Left forelimb (tissue), 1 donor: ENCODE results near the gene PRXL2B.

ENCODE experiments used
- DNase-seq: peaks from one replicate; pipeline ENCODE4 v3.0.0-alpha.2; 2018; ENCODE audit warnings: low spot score

PRXL2B gene

DNA sequence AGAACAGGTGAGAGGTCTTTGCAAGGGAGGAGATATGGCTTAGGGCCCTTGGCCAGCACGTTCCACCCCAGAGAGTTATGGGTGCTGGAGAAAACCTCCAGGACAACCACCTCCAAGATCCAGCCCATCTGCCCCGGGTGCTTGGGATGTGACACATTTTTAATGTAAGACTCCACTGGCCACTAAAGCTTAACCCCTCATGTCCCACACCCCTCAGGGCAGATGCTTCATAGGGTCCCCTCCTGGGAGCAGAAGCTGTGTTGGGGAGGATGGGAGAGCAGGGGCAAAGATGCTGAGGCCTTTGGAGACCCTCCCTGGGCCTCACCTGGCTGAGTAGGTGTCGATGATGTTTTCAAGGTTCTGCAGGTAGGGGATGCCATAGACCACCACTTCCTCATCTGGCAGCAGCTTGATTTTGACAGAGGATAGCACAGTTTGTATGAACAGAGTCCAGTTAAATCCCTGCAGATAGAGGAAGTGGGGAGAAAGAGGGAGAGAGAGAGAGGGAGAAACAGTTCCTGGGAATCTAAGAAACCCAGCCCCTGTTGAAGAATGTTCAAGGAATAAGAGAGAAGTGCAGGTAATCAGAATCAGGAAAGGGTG is 11.9 kb downstream of the PRXL2B start:
- DNase-seq, result no peak

DNA sequence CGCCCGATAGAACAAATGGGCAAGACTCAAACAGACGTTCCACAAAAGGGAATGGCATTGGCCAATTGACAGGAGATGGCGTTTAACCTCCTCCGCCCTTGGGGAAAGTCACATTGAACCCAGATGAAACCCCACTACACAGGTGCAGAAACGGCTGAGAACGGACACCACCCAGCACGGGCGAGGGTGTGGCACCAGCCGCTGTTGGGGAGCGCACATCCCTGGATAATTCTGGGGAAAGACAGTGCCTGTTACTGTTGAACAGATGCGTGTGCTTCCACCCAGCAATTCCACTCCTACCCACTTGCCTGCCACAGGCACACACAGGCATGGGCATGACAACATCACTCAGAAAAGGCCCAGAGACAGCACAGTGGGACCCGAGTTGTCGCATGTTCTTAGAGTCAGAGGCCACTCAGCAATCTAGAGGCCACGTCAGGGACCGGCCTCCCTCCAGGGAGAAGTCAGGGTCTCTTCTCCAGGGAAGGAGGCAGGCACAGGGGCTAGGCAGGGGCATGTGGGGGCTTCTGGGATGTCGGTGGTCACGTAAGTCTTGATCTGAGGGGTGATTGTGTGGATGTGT is 15.2 kb downstream of the PRXL2B start:
- peak; percentile 53 for DNase-seq

DNA sequence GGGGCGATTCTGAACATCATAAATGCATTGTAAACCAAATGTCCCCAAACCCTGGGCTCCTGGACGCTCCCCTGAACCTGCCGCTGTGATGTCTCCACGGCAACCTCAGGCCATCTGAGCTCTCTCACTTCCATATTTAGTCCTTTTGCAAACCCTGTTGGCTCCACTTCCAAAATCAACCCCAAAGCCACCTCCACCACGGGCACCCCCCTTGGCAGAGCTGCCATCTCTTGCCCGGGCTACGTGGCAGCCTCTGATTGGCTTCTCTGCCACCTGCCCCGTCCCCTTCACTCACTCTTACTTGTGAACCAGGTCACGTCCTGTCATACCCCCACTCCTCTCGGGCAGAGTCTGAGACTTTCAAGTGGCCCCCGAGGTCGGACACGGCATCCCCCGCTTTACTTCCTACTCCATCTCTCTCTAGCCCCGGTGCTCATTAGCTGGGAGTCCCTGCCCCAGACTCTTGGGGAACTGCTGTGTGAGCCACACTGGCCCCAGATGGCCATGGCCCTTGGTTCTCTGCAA is 15.8 kb downstream of the PRXL2B start:
- DNase-seq, result no peak

DNA sequence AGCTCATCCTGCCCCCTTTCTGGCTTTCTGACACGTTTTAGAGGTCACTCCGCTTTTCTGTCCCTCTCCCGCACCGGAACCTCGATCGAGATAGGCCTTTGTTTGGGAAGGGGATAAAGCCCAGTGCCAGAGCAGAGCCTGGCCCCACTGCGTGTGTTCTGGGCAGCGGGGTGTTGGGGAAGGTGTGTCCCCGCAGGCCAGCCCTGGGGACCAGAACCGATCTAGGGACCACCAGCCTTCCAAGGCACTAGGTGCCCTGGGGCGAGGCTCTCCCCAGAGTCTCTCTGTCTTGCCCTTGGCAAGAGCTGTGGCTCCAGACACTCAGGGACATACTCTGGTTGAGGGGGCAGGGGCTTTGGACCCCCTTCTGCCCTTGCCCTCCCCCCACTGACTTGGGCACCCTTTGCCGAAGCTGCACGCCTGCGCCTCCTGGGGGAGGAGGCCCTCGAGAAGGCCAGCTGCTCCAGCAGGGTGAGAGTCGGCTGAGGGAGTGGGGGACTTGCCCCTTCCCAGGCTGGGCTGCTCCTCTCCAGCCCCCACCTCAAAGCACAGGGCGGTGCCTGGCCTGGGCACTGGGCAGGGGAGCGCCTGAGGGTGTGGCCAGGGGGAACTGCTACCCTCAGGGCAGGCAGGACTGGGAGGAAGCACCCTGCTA is 16.4 kb downstream of the PRXL2B start:
- peak; percentile 55 for DNase-seq

DNA sequence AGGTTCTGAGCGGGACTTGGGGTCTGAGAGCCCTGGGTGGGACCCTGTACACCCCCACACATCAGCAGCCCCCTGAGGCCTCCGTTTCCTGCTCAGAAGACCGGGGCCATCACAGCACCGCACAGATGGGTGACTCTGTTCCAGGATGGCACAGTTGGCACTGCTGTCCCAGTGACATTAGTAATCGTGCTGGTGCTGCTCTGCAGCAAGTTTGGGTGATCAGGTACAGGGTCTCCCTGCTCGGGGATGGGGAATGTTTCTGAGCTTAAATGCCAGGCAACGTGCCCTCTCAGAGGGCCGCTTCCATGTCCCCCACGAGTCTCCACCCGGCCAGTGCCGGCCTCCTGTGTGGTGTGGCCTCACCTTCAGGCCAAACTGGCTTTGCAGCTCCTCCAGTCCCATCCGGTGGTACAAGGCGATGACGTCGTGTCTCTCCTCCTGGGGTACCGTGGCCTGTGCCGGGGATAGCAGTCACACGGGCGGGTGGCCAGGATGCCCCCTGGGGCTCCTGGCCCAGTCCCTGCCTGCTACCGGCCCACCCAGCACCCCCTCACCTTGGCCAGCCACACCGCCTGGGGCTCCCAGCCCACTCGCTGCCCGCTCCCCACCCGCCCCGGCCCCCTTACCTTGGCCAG is 17.1 kb downstream of the PRXL2B start:
- peak; percentile 60 for DNase-seq

DNA sequence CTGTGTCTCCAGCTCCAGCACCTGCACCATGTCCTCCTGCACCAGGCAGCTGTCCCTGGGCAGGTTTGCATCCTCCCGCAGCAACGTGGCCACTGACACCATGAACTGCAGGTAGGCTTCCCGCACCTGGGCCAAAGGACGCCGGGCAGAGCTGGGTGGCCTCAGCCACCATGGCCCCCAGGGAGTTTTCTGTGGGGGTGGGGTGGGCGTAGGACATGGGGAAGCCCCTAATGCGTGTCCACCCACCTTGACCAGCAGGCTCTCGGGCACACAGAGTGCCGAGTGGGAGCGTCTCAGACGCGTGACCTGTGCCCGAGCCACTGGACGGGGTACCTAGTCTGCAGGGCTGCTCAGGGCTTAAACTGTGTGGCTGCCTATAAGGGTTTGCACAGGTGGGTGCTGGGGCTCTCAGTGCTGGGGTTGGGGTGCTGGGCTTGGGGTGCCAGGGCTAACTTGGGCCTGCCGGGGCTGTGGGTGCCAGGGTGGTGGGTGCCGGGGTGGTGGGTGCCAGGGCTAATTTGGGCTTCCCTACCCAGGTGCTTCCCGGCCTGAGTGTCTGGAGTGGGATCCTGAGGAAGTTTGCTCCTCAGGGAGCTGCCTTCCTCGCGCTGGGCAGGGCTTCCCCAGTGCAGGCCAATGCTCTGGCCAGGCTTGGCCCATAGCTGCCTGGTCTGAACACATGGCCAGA is 17.7 kb downstream of the PRXL2B start:
- peak; percentile 65 for DNase-seq

DNA sequence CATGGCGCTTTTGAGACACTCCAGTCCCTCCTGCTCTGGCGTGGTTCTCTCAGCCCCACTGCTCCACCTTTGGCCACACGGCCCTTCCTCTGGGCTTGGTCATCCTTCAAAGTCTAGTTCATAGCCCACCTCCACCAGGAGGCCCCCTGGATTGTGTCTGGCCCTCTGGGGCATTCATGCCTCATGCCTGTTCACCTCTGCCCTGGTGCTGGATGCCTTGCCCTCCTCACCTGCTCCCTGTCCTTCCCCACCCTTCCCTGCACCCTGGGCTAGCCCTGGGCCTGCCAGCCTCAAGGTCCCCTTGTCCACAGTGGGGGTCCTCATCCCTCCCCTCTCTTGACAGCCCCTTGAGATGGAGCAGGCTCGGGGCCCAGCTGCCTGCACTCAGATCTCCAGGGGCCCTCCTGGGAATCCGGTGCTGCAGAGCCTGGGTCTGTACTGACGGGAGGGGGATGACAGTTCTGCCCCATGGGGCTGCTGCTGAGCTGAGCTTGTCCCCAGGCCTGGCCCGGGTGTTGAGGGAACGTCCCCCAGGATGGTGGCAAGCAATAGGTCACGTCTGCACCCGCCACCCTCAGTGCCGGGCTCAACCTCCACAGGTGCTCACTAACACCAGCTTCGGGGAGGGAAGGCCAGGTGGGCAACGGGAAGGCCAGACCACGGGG is 18.4 kb downstream of the PRXL2B start:
- peak; percentile 52 for DNase-seq

DNA sequence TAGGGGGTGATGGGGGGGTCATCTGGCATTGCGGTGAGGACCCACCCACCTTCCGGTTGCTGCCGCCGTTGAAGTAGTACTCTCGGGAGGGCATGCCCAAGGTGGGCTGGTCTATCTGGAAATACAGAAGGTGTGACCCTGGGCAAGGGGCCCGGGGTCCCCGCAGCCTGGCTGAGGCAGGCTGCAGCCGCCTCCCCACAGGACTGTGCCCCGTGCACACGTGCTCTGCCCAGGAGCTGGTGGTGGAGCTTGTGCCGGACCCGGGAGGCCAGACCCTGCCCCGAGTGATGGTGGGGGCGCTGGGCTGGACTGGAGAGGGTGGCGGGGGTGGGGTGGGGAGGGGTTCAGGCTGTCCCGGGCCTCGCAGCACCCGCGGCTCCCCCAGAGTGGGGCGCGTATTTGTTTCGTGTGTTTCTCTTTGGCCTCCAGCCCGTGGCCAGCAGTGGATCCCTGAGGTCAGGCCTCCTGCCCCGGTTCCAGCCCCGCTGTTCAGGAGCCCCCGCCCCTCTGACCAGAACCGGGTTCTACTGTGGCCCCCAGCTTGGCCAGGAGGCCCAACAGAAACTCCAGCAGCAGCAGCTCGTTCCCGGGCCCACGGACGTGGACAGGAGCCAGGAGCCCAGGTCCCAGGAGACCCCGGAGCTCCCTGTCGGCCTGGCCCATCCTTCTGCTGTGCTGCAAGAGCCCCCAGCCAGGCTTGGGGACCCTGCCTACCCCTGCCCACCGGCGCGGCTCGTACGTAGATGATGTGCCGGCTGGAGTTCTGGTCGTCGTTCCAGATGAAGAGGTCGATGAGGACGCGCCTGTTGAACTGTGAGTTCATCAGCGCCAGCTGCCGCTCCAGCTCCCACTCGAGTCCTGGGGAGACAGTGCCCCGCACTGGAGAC is 19.2 kb downstream of the PRXL2B start:
- peak; percentile 62 for DNase-seq

DNA sequence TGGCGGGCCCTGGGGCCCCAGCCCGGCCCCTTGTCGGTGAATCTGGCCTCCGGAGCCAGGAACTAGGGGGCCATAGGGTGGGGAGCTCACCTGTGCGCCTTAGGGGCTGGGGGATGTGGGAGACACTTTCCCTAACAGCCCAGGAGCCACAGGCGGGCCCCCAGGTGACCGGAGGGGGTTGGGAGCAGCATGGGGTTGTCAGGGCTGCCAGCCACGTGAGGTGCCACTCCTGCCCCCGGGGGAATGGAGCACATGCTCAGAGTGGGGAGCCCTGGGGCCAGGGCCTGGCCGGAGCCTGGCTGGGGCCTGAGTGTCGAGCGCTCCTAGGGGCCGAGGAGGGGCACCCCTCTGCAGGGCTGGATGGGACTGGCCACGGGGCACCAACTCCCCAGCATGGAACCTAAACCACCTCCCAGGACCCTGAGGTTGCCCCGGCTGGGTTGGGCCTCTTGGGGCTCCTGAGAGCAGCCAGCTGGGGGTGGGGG is 19.9 kb downstream of the PRXL2B start:
- peak; percentile 58 for DNase-seq

DNA sequence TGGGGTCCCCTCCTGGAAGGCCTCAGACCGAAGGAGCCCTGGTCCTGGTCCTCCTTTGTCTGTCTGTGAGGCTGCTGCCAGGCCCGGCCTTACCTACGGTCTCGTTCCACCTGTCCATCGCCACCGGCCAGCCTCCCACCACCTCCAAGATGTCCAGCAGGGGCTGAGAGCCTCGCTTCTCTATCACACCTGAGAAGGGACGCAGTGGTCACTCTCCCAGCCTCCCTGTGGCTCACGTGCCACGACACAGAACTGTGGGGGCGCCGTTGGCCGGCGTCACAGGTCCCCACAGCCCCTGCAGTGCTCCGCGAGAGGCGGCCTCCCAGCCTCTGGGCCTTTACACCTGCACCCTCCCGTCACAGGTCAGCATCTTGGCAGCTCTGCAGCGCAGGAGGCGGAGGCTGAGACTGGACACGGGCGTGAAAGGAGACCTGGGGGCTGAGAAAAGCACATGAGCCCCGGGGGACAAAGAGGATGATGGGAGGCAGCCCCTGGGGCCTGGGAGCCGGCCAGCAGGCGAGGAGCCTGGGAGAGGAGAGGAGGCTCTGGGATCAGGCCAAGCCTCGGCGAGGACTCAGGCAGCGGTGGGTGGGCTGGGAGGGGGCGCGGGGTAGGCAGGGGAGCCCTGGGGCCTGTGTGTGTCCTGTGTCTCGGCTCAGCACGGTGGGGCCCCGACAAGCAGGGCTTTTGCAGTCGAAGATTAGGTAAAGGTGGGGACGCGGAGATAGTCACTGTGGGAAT is 20.5 kb downstream of the PRXL2B start:
- DNase-seq, result peak; percentile 68

DNA sequence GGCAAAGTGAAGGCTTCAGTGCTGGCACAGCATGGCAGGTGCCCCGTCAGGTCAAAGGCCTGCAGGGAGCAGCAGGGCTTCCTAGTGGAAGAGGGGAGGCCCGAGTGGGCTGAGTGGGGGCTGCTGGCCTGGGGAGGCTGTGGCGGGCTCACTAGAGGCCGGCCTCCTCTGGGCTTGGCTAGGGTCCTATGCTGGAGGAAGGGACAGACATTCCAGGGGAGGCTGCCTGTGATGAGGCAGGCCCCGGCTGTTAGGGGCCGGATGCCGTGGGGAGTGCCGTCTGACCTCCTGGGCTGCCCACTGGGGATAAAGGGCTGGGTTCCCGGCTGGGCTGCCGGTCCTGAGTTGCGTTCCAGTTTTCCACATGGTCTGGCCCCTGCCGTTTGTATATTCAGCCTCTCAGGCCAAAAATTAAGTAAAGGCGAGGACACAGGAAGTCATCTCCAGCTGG is 21.1 kb downstream of the PRXL2B start:
- DNase-seq, result peak; percentile 69

DNA sequence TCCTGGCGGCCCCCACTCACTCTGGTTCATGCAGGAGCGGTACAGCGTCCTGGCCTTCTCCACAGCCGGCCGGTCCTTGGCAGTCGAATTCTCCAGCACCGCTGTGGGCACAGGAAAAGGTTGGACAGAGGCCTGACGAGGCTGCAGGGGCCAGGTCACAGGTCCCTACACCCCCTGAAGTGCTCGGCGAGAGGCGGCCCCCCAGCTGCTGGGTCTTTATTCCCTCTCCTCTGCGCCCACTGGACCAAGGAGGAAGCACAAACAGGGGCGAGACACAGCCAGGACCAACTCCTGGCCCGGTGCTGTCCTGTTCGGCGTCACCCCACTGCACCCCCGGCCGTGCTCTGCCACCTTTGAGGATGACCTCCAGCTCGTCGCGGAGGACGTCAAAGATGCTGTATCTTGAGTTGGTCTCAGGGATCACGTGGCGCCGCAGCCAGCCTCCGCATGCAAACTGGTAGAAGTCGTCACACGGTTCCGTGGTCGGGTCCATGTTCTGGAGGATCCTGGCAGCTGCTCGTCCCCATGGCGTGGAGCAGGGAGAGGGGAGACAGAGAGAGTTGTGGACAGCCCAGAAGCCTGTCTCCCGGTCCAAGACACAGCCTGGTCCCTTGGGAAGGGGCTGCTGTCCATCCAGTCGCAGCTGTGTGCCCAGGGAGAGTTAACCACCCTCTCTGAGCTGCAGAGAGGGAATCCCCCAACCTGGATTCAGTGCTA is 22.9 kb downstream of the PRXL2B start:
- DNase-seq, result peak; percentile 62

DNA sequence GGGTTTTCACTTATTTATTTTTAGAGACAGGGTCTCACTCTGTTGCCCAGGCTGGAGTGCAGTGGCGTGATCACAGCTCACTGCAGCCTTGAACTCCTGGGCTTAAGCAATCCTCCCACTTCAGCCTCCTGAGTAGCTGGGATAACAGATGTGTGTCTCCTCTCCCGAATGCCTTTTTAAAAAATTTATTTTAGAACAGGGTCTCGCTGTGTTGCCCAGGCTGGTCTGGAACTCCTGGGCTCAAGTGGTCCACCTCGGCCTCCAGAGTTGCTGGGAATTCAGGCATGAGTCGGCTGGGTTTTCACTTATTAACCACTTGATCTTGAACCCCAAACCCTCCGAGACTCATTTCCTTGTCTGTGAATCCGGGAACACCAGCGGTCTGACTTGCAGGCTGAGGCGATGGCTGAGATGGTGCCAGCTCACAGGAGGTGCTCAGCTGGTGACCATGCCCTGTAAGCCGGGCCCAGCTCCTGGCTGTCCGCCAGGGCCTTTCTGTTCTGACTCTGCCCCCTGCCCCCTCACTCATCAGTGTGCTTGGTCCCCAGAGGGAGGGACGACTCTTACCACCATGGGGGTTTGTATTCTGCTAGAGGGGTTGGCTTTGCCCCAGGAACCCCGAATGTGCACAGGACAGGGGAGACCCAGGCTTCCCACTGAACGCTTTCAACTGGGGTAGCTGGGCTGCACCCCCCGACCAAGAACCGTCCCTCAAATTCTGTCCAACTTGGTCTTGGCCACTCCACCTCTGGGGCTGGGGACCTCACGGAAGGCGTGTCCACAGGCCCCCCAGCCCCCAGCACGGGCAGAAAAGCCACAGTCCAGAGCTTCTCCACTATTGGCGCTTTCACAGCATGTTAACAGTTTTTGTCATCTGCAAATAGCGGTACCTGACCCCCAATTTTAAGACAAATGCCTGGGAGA is 23.7 kb downstream of the PRXL2B start:
- DNase-seq, result peak; percentile 61

DNA sequence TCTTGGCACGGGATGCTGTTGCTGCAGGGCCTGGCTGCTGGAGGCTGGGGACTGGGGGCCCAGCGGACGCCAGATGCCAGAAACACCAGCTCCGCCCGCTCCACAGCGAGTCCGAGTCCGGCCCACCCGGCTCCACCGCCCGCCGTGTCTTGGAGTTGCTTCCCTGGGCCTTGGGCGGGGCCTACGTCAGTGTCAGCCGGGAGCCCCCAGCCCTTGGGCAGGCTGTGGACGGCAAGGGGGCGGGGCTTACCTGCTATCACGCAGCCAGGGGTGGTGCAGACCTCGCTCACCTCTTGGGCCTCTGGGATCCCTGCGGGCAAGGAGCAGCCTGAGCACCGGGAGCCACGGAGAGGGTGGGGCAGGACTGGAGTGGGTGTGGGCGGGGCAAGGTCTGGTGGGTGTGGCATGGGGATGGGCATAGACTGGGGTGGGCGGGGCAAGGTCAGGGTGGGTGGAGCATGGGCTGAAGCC is 24.5 kb downstream of the PRXL2B start:
- peak; percentile 67 for DNase-seq

DNA sequence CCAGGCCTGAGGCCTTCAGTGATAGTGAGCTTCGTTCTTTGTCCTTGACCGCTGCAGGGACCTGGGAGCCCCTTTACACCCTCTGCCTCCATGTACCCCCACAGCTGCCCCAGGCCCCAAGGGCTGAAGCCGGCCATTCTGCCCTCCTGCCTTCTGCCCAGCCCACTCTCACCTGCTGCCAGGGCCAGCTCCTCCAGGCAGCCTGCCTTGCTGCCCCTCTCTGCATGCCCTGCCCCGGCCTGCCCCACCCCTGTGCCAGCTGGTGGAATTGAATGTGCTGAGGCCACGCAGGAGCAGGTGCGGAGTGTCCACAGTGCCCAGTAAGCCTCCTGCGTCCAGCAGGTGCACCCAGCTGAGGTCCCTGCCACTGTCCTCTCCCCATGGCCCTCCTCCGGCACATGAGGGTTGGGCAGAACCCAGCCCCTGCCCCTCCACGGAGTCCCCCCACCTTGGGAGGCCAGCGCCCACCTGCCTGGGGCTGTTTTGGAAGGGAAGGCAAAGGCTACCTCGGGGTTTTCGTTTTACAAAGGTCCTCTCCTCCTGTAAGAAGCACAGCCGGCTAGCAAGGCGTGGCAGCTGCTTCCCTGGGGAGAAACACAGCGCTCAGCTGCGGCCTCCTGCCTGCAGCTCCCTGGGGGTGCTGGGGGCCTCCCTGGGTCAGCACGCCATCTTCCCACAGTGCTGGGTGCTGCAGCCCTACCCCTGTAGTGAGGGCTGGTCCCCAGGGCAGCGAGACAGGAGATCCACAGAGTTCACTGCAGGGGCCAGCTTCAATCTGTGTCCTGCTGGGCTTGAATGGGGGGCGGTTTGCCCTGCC is 25.3 kb downstream of the PRXL2B start:
- peak; percentile 45 for DNase-seq

DNA sequence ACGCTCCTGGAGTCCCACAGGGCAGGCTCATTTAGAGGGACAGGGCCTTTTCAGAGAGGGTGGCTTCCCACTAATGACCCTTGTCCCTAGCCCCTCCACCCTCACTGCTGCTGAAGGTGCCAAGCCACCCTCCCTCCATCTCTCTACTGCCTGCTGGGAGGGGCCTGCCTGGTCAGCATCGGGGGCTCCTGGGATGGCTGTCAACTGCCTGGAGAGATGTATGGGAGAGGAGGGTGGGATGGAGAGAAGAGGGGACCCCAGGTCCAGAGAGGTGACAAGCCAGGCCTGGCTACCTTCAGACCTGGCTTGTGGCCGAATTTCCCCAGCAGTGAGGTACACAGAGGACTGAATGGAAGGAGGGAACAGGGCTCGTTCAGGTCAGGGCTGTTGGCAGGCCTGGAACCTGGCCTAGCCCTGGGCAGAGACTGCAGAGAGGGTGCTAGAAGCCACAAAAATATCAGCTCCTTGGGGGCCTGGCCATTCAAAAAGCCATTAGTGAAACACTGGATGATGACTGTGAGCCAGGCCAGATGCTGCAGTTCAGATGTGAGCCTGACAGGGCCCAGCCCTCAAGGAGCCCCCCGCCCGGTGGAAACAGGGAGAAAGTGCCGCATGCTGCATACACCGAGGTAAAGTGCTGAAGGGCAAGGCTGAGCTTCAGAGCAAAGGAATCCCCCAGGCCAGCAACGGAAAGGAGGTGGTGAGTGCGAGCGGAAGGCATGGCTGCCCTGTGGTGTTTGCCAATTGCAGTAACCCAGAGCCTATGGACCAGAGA is 26.2 kb downstream of the PRXL2B start:
- peak; percentile 26 for DNase-seq
